Urothelium cell line (cell line): ENCODE data around the gene BICRA.

ENCODE experiments used
- DNase-seq: peaks from one replicate; pipeline ENCODE4 v3.0.0; 2011; ENCODE audit warnings: low spot score, mixed read lengths
- FAIRE-seq: peaks from 2 replicates; lab custom pipeline; 2011; peaks lifted over from hg19 to GRCh38; lab: Jason Lieb, UNC

BICRA gene

DNA sequence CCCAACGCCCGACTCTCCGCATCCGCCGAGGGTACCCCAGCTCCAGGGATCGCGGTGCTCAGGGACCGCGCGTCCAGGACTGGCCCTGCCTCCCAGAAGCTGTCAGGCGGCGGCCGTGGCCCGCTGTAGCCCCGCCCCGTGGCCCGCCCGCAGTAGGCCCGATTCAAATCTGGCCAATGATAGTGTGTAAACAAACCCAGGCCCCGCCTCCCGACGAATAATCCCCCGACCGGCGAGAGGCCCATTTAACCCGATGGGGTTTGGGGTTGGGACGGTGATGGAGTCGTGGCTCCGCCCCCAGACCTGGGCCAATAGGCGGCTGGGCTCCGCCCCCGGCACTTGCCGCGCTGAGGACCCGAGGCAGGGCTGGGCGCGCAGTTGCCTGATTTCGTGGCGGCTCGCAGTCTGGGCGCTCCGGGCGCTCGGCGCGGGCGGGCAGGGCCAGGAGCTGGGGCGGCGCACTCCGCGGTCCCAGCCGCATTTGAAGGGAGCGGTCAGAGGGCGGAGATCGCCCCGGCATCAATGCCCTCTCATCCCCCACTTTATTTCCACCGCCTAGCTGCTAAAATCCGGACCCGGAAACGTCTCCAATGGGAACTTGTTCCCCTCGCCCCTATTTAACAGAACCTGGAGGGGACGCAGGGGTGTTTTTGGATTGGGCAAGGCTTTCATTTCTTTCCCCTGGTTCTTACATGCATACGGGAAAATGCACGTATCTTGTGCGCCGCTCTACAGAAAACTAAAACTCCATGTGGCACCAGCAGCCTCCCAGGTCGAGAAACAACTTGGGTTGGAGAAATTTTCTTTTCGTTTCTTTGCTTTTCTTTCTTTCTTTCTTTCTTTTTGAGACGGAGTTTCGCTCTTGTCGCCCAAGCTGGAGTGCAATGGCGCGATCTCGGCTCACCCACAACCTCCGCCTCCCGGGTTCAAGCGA is 8.4 kb upstream of the BICRA start:
- FAIRE-seq (peak; percentile 81), DNase-seq (peak; percentile 99)

DNA sequence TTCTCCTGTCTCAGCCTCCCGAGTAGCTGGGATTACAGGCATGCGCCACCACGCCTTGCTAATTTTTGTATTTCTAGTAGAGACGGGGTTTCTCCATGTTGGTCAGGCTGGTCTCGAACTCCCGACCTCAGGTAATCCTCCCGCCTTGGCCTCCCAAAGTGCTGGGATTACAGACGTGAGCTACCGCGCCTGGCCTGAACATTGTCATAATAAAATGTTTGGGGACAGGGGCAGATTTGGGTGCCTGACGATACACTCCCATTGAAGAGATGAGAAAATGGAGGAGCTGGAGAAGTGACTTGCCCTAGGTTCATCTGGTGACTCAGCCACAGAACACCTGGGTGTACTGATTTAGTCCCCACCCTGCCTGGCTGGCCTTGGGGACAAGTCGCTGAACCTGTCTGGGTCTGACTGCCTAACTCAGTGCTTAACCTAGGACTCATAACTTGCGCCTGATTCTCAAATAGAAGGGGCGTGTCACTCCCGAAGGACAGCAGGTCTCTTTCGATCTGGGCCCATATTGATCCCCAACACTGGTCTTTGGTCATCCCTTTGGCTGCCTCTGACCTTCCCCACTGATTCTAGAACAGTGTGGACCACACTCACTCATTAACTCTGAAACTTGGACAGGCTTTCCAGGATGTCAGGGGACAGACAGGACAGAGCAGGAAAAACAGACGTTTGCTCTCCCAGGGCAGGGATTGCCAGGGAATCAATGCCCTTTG is 7.6 kb upstream of the BICRA start:
- no peak for FAIRE-seq
- DNase-seq, result no peak

DNA sequence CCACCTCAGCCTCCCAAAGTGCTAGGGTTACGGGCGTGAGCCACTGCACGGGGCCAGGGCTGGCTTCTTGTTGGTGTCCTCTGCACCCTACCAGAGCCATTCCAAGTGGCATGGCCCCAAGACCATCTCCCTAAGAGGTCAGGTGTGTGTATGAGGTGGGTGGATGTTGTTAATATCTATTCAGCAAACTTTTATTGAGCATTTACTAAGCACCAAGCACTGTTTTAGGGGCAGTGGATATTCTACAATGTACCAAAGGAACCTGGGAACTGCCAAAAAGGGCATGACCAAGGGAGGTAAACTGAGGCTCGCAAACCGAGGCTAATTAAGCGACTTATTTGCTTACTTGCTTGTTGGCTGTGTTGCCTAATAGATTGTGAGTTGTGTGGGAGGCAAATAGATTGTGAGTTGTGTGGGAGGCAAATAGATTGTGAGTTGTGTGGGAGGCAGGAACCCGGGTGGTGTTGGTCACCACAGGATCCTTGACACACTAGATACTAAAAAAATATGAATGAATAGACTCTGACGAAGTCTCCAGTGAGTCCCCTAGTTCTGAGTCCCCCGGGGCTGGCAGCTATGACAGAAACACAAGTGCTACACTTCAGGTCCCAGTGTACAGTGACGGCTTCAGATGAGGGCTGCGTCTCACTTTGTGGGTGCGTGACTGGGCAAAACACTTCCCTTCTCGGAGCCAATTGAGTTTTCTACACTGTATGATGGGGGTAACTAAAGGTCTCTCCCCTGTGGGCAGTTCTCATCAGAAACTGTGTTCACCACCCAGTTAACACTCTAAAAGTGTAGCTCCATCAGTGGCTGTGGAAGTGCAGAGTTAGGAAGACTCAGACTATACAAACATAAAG is 5.0 kb upstream of the BICRA start:
- FAIRE-seq (peak; percentile 89), DNase-seq (no peak)

DNA sequence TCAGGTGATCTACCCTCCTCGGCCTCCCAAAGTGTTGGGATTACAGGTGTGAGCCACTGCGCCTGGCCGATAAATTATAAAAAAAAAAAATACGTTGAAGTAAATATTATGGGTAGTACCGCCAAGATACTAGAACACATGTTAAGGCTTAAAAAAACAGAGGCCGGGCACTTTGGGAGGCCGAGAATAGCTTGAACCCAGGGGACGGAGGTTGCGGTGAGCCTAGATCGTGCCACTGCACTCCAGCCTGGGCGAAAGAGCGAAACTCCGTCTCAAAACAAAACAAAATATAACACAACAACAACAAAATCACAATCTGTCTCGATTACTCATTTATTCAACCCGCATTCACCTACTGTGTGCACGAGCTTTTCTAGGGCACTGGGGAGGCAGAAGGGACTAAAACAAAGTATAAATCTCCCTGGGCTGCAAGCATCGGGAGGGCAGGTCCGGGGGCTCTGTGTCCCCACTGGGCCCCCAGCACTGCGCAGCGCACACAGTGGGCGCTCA is 1.3 kb upstream of the BICRA start:
- DNase-seq (no peak), FAIRE-seq (no peak)

DNA sequence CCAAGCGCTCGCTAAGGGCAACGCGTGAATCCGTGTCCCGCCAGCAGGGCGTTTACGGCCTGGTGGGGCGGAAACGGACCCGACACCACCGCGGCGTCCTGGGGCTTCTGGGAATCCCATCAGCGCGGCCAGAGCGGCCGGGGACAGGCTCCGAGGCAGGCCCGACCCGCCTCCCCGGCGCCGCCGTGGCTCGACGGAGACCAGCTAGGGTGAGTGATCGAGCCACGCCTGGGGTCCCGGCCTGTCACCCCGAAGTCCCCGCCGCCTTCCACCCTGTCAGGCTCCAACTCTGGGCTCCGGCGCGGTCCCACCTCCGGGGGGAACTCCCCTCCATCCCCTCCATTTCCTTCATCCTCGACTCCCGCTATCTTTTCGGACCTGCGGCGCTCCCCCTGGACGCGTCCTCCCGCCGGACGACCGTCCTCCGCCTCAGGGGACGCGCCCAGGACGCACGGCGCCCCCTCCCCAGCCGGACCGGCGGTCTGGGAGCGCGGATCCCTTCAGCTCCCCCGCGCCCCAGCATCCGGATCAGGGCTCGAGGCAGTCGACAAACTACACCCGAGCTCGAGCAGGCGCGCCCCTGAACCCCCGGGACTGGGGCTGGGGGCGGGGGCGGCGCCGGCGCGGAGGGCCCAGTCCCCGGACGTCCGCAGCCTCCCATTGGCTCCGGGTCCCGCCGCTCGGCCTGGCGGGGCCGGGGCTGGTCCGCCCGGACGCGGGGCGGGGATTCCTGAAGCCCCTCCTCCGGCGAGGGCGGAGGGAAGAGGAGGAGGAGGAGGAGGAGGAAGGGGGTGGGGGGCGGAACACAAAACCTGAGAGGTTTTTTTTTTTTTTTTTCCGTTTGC is 638 bp upstream of the BICRA start:
- DNase-seq (peak; percentile 97), FAIRE-seq (no peak)

DNA sequence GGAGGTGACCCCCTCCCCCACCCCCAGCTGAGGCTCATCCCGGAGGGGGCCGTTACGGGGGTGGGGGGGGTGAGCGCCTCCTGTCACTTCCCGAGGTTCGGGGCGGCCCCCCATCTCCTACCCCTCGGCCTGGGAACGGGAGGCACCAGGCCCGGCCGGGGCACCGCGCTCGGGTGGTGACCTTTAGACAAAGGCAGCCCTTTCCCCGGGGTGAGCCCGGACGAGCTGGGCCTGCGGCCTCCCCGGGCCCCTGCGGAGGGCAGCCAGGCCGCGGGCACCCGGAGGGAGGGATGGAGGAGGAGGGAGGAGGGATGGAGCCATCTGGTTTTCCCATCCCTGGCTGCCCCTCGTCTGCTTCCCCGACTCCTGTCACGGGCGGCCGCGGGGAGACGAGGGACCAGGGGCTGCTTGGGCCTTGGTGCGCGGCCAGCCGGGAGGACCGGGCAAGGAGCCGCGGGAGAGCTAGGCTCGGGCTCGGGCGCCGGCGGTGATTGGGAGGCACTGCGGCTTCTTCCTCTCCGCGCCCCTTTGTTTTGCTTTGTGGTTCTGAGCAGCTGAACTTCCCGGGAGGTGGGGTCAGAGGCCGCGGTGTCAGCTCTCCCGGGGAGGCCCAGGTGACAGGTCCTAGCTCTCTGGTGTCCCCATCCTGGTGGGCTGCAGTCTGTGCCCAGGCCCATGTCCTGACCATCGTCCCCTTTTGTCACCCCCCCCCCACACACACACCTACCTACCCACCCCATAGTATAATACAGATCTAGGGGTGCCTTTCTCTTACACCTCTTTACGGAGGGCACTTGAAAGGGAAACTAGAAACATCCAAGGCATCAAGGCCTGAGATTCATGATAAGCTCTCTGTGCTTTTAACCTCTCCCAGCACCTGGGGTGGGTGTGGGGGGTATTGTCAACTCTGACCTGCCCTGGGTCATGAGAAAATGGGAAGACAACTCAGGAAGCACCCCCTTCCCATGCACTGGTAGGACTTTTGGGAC is 1.3 kb downstream of the BICRA start:
- peak; percentile 19 for DNase-seq
- no peak for FAIRE-seq

DNA sequence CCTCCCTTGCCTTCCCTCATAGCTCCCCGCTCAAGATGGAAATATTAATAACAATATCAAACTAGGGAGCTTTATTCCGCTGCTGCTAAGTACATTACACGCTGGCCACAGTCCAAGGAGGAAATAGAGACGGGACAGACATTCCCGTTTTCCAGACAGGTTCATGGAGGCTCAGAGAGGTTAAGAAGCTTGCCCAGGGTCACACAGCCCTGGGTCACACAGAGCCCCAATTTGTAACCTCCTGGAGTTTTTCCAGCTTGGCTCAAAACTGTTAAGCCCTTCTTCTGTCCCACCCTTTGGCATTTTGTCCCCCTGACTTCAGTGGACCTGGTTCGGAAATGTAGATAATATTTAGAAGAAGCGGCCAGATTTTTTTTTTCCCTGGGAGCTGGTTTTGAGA is 2.0 kb downstream of the BICRA start:
- DNase-seq, result no peak
- FAIRE-seq, result no peak

DNA sequence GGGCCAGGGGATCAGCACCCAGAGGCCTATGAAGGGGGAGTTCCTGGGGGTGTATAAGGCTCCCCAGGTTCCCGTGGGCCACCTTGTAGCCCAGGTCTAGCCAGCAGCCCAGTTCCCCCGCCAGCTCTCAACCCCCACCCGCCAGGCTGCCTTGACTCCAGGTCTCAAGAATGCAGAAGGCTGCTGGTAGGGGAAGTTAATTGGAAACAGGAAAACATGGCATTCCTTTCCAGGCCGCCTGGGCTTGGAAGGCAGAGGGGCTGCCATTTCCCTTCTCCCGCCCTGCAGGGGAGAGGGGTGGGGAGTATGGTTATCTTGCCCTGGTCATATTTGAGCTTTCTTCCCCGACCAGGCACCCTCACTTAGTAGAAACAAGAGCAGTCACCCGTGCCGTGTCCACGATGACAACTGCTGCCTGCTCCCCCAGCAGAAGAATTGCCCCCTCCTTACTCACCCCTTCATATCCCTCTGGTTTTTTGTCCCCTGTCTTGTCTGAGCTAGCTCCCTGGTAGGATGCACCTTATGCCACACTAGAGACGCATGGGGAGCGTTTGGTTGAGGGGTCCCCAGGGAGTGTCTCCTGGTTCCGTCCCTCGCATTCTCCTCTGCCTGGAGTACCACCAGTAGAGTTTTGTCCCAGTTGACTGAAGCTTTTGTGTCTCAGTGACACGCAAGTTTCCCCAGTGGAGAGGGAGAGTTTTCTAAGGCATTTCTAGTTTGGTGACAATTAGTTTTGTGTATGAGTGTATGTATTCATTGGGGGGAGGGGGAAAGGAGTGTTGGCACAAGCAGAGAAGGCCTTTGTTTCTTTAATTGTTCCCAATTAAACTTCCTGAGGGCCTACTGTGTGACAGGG is 4.5 kb downstream of the BICRA start:
- FAIRE-seq, result no peak
- no peak for DNase-seq

DNA sequence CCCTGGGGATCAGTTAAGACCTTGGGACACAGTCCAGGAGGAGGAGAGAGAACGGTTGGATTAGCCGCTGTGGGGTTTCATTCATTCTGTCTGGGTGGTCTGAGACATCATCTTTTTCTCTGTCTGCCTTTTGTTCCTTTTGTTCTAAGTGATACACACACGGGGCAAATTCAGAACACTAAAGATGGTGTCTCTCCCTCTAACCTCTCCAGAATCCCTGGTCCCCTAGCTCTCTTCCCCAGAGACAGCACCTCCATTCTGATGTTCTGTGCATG is 5.0 kb downstream of the BICRA start:
- FAIRE-seq (no peak), DNase-seq (no peak)

DNA sequence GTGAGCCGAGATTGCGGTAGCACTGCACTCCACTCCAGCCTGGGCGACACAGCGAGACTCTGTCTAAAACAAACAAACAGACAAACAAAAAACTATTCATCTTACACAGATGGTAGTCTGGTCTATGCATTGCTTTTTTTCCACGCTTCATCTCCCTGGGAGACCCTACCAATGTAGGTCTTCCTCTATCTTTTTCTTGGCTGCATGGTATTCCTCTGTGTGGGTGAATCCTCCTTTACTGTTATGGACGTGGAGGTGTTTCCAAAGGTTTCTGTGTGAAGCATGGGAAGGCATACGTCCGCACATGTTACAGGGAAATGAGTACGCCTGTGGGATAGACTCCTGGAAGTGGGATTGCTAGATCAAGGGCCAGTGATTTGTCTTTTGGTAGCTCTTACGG is 5.6 kb downstream of the BICRA start:
- FAIRE-seq, result no peak

DNA sequence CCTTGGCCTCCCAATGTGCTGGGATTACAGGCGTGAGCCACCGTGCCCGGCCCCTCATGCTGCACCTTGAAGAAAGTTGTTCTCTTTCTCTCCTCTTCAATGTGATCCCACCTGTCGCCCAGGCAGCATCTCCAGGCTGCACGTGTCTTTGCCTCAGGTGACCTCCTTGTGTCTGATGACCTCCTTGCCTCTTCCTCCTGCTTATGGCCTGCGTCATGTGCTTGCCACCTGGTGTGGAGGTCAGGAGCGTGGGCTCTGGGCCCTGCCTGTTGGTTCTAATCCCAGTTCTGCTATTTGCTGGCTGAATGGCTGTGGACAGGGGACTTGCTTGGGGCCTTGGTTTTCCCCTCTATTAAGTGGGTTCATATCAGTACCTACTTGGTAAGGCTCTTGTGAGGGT is 6.3 kb downstream of the BICRA start:
- FAIRE-seq (no peak), DNase-seq (no peak)

More for the DNA sequence above, 5.6 kb downstream of the BICRA start:
- DNase-seq, result no peak

DNA sequence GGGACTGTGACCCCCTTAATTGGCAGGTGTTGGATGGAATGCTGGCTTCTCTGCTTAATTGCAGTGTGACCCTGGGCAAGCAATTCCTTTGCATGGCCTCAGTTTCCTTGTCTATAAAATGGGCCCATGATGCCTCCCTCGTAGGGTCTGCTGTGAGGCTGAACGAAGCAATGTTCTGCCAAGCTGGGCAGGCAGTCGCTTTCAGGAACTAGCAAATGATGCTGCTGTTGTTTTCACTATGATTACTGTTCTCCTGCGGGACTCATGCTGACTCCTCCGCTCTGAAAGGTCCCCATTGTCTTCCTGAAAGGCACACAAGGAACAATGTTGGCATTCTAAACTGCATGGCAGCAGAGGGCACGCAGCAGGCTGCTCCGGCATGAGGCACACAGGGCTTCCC is 6.8 kb downstream of the BICRA start:
- DNase-seq, result no peak
- no peak for FAIRE-seq

DNA sequence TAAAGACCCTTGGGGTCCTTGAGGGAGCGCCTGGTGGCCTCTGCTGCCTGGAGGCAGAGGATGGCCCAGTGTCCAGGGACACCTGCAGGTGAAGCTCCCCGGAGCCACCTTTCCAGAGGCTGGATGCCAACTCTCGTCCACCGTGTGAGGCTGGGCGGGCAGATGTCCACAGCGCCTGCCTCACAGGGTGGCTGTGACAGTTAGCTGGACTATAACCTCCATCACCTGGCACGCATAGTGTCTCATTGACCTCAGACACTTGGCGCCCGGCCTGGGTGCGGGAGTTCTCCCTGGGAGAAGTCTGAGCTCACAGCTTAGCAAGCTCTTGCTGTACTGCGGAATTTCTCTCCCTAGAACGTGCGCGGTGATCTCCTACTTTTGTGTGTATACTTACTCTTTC is 9.8 kb downstream of the BICRA start:
- FAIRE-seq, result no peak
- DNase-seq, result no peak

DNA sequence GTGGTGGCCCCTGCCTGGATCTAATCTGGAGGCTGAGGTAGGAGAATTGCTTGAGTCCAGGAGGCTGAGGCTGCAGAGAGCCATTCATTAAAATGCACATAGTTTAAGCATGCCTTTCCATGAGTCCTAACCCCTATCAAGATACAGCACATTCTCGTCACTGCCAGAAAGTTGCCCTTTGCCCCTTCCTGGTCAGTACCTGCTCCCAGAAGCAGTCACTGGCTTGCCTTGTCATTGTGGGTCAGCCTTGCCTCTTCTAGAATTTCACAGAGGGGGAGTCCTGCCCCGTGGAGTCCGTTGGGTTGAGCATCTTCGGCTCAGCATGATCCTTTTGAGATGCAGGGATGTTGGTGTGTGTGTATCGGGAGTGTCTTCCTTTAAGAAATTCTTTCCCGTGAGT is 10.8 kb downstream of the BICRA start:
- no peak for DNase-seq
- FAIRE-seq, result no peak

DNA sequence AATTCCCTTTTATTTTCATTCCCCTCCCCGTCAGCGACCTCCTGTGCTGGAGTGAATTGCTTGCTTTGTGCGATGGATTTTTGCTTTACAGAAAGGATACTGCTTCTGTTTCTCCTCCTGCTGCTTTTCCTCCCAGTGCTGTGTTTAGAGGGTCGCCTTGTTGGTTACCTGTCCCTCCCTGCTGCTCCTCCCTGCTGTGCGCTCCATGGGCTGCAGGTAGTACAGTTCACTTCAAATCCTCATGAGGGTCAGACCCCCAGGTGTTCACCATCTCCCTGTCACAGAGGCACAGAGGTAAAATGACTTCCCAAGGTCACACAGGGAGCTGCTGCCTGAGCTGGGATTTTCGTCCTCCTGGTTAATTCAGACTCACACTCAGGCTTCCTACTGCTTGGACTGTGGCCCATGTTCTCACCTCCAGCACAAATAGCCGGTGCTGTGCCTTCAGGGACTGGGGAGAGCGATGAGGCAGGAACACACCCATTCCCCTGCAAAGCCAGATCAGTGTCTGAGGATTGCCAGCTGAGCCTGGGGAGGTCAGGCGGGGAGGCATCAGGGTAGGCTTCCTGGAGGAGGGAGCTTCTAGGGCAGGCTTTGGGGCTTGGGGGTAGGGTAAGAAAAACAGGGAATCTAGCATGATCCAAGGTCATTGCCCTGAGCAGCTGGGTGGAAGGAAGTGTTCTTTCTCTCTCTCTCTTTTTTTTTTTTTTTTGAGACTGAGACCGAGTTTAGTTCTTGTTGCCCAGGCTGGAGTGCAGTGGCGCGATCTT is 14.4 kb downstream of the BICRA start:
- no peak for DNase-seq
- no peak for FAIRE-seq

DNA sequence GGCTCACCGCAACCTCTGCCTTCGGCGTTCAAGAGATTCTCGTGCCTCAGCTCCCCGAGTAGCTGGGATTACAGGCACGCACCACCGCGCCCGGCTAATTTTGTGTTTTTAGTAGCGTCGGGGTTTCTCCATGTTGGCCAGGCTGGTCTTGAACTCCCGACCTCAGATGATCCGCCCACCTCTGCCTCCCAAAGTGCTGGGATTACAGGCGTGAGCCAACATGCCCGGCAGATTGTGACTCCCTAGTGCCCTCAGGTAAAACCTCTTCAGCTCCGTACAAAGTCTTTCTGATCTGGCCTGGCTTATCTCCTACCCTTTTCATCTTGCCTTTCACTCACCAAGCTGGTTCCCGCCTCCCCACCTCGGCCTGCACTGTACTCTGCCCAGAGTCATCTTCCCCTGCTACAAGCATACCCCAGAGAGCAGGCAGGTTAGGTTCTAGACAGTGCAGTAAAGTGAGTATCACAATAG is 15.0 kb downstream of the BICRA start:
- DNase-seq (no peak), FAIRE-seq (no peak)

DNA sequence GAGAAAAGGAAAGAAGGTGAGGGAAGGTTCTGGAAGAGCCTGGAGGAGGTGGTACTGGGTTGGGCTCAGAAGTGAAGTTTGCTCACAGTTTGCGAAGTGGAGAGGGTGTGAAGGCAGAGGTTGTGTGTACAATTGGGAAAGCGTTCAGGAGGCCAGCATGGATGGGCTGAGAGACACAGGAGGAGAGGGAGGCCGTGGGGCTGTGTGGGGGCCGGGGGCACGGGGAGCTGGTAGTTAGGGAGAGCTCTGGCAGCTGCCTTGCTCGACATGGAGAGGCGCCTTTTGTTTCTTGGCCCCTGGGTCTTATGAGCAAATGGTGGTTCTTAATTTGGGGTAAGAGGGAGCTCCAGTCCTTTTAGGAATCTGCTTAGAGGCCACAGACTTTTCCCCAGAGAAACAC is 16.7 kb downstream of the BICRA start:
- FAIRE-seq (no peak), DNase-seq (no peak)
